Transverse colon (tissue), 4 donors: ENCODE results near the gene RAPGEF1. TPM values are rescaled to one million over a fixed set of nuclear protein-coding genes. Genes with fewer than 3 reads are reported as not detected.

Experiments used
- DNase-seq: peaks from one replicate; pipeline ENCODE4 v3.0.0-alpha.2; 2019
- H3K27ac ChIP-seq, 4 donors: fragments of 200-600 bp; sonication (generic); 2 replicates each; pipeline ENCODE4 v1.5.1; 2016 to 2018; ENCODE audit warnings: inconsistent platforms in 4 of 4
- H3K27me3 ChIP-seq: fragments of 200-600 bp; sonication (generic); 2 replicates; pipeline ENCODE4 v1.5.1; 2017; ENCODE audit warnings: inconsistent platforms
- H3K36me3 ChIP-seq, 4 donors: fragments of 200-600 bp; sonication (generic); 2 replicates each; pipeline ENCODE4 v1.5.1; 2017 to 2019; ENCODE audit warnings: inconsistent platforms in 4 of 4
- H3K4me1 ChIP-seq, 4 donors: fragments of 200-600 bp; sonication (generic); 2 replicates each; pipeline ENCODE4 v1.5.1; 2017 to 2020; ENCODE audit warnings: inconsistent platforms in 4 of 4
- H3K4me3 ChIP-seq, 4 donors: fragments of 200-600 bp; sonication (generic); 1 replicate in 1 of 4; 2 replicates in 3 of 4; pipeline versions ENCODE4 v1.5.1 to v1.6.1; 2017 to 2019; ENCODE audit warnings: inconsistent platforms in 4 of 4
- H3K9me3 ChIP-seq, 2 donors: fragments of 200-600 bp; sonication (generic); 2 replicates each; pipeline ENCODE4 v1.5.1; 2017 to 2019; ENCODE audit warnings: inconsistent platforms in 2 of 2
- CTCF ChIP-seq, 5 experiments: fragments of 200-600 bp in 3 of 5; fragments of 450-650 bp in 2 of 5; sonication (generic) in 3 of 5; IDR thresholded peaks; 1 replicate in 2 of 5; 2 replicates in 3 of 5; pipeline ENCODE4 v1.5.1; 2016 to 2017; ENCODE audit warnings: antibody characterized with exemption in 5 of 5, inconsistent platforms in 3 of 5, mild to moderate bottlenecking in 2 of 5, moderate library complexity in 1 of 5
- EP300 ChIP-seq: sonication (generic); formaldehyde crosslinking; IDR thresholded peaks from one replicate; pipeline ENCODE4 v1.6.1; 2017; ENCODE audit warnings: antibody characterized with exemption, low read depth
- POLR2A ChIP-seq: fragments of 450-650 bp; IDR thresholded peaks from one replicate; pipeline ENCODE4 v1.6.1; 2016; ENCODE audit warnings: antibody characterized with exemption, mild to moderate bottlenecking, moderate library complexity
- POLR2AphosphoS5 ChIP-seq, 3 donors: sonication (generic); formaldehyde crosslinking; IDR thresholded peaks; one replicate each; pipeline ENCODE4 v1.6.1; 2016; ENCODE audit warnings: antibody characterized with exemption in 3 of 3
- WGBS, 2 donors: methylation state at CpG; one replicate each; pipeline ENCODE4 v1.1.5; 2018; ENCODE audit warnings: low coverage in 1 of 2; 5-methylcytosine and 5-hydroxymethylcytosine counted together
- in situ Hi-C, 4 donors: fragments of 200-750 bp; cut with MboI; loops; one replicate each; pipeline versions ENCODE4 v1.15.0 to v1.15.1; 2017; ENCODE audit warnings: low sequenced_read_pairs in 3 of 4, low pct_ligation_motif_present in 1 of 4, low pct_unique_long_range_greater_than_20kb in 1 of 4
- intact Hi-C: fragments of 100-400 bp; cut with DNase I; formaldehyde crosslinking; loops from one replicate; pipeline ENCODE4 v1.15.1; 2023; ENCODE audit warnings: low total_unique reads
- total RNA-seq, 4 donors: library from RNA; depleted of rRNA; stranded (reverse); fragments of >200 nt; gene quantifications; one replicate each; pipeline ENCODE4 v1.1.0, GENCODE V29; 2016

The RAPGEF1 gene
- total RNA-seq, 4 donors from 2014 or later, result 49.8 to 86.0 (median 55.1) TPM

GRCh38 chr9:131577005-131578000, 162.6 kb downstream of the RAPGEF1 start:
- intact Hi-C loops (no loop called here), in situ Hi-C loops (no loop called here)
- Histone ChIP-seq H3K27me3 (no peaks in the 10 kb centered on the region), H3K4me3 (no peak overlapping the region), H3K4me1 (no peaks in the 10 kb centered on the region), H3K36me3 (peaks cover 0 to 38% (median 15%) of the 10 kb centered on the region in 4 donors), H3K27ac (no peak overlapping the region), H3K9me3 (no peaks in the 10 kb centered on the region)
- TF ChIP-seq POLR2AphosphoS5 (IDR thresholded peaks at IDR 0.05), result no peak
- TF ChIP-seq EP300, result no peak
- TF ChIP-seq CTCF (IDR thresholded peaks at IDR 0.05), result no peak
- no peak for TF ChIP-seq POLR2A
- WGBS, 2 donors, result 33 to 85% methylated on average over 1 to 25 of the region's 25 CpGs
- DNase-seq, result no peak

- TF ChIP-seq POLR2AphosphoS5 (IDR thresholded peaks at IDR 0.05), result no peak
- TF ChIP-seq POLR2A, result no peak
- TF ChIP-seq CTCF (IDR thresholded peaks at IDR 0.05), result no peak
- no peak for TF ChIP-seq EP300
- in situ Hi-C loops (no loop called here), intact Hi-C loops (no loop called here)
- no peak for DNase-seq
- Histone ChIP-seq H3K27ac (no peak overlapping the region), H3K4me1 (no peaks in the 10 kb centered on the region), H3K4me3 (no peak overlapping the region), H3K9me3 (no peaks in the 10 kb centered on the region), H3K36me3 (peaks cover 0 to 29% (median 14%) of the 10 kb centered on the region in 4 donors), H3K27me3 (no peaks in the 10 kb centered on the region)
- 97% methylated on average over 23 of the region's 23 CpGs; no CpG with 5 or more reads in 1 of the 2 donors for WGBS, 2 donors
These were observed 163.7 kb downstream of the RAPGEF1 start for GRCh38 chr9:131575946-131576853.

- in situ Hi-C loops, result loop anchor here in 1 of 4 donors (25.0 kb wide), 1 partner anchor 687 kb away; no protein-coding TSS in a partner anchor
- H3K27ac ChIP-seq, result no peak overlapping the region
- no peaks in the 10 kb centered on the region for H3K27me3 ChIP-seq
- H3K36me3 ChIP-seq, result peaks cover 0 to 27% (median 11%) of the 10 kb centered on the region in 4 donors
- H3K9me3 ChIP-seq, result no peaks in the 10 kb centered on the region
- 97% methylated on average over 17 of the region's 17 CpGs; no CpG with 5 or more reads in 1 of the 2 donors for WGBS, 2 donors
- intact Hi-C loops, result no loop called here
- H3K4me1 ChIP-seq, result no peaks in the 10 kb centered on the region
- no peak for DNase-seq
- TF ChIP-seq EP300 (no peak), POLR2AphosphoS5 (IDR thresholded peaks at IDR 0.05) (no peak), CTCF (IDR thresholded peaks at IDR 0.05) (no peak)
- no peak overlapping the region for H3K4me3 ChIP-seq
These were observed 164.9 kb downstream of the RAPGEF1 start for GRCh38 chr9:131574730-131575640.
